HCT116 (cell line): ENCODE data around the gene METTL2B. TPM values are rescaled to one million over a fixed set of nuclear protein-coding genes. Genes with fewer than 3 reads are reported as not detected.

Experiments
- ATAC-seq: fragments of 200-7000 bp; cut with Tn5 transposase; 2 replicates; pipeline ENCODE4 v1.9.1; 2020; ENCODE audit warnings: mild to moderate bottlenecking, moderate library complexity
- BruUV-seq: library from RNA; stranded (reverse); fragments of 400-500 nt; replicated peaks from 2 replicates; lab custom pipeline; 2021; lab: Mats Ljungman, UMichigan
- CTCF ChIA-PET: fragments of 300-600 bp; sonication (Branson Sonifier 250); formaldehyde crosslinking; loops from one replicate; lab custom pipeline; 2021; ENCODE audit warnings: antibody characterized with exemption; lab: Charles Lee
- POLR2A ChIA-PET: fragments of 300-600, 350-600 bp; sonication (Branson Sonifier 250); formaldehyde crosslinking; loops from one replicate; lab custom pipeline; 2021; ENCODE audit warnings: antibody characterized with exemption; lab: Charles Lee
- RAD21 ChIA-PET, 2 experiments: fragments of 300-600 bp; sonication (Branson Sonifier 250); formaldehyde crosslinking; loops; one replicate each; lab custom pipeline; 2023; ENCODE audit warnings: low total read pairs in 2 of 2; ENCODE audit not compliant: uncharacterized antibody in 2 of 2, unreplicated experiment in 2 of 2, low non-redundant PET in 1 of 2; lab: Charles Lee
- DNase-seq: peaks from one replicate; pipeline ENCODE4 v3.0.0-alpha.2; 2010; ENCODE audit warnings: low read depth, low spot score
- H2AFZ ChIP-seq: fragments of 200-600 bp; shearing (Covaris generic), sonication (generic); 2 replicates; pipeline ENCODE4 v1.6.1; 2017; ENCODE audit warnings: low read depth, mixed run types, mixed read lengths, antibody characterized with exemption, low read length; ENCODE audit not compliant: poor library complexity, severe bottlenecking
- H3K27ac ChIP-seq: 2 replicates; pipeline ENCODE4 v1.5.1; 2012; ENCODE audit warnings: low read depth, low read length
- H3K27me3 ChIP-seq: fragments of 200-600 bp; sonication (generic); 2 replicates; pipeline ENCODE4 v1.6.1; 2016; ENCODE audit warnings: mixed run types, low read length, mixed read lengths; ENCODE audit not compliant: insufficient read depth
- H3K36me3 ChIP-seq, 2 experiments: fragments of 200-500 bp in 1 of 2; fragments of 200-600 bp in 1 of 2; sonication (Bioruptor generic) in 1 of 2; sonication (generic) in 1 of 2; 2 replicates each; pipeline versions ENCODE4 v1.5.1 to v1.6.1; 2014 to 2016; ENCODE audit warnings: low read length in 2 of 2, inconsistent platforms in 1 of 2, mixed read lengths in 1 of 2, mixed run types in 1 of 2; ENCODE audit not compliant: insufficient read depth in 2 of 2, control insufficient read depth in 1 of 2
- H3K4me1 ChIP-seq, 2 experiments: fragments of 200-600 bp in 1 of 2; sonication (generic) in 1 of 2; 2 replicates each; pipeline versions ENCODE4 v1.5.1 to v1.6.1; 2012 to 2017; ENCODE audit warnings: low read length in 2 of 2, inconsistent platforms in 1 of 2, mild to moderate bottlenecking in 1 of 2, mixed read lengths in 1 of 2, mixed run types in 1 of 2, moderate library complexity in 1 of 2; ENCODE audit not compliant: insufficient read depth in 2 of 2, control insufficient read depth in 1 of 2
- H3K4me2 ChIP-seq: fragments of 200-600 bp; sonication (generic); 2 replicates; pipeline ENCODE4 v1.6.1; 2017; ENCODE audit warnings: mixed run types, low read length, mixed read lengths
- H3K4me3 ChIP-seq, 2 experiments: fragments of 200-600 bp in 1 of 2; sonication (generic) in 1 of 2; replicated peaks in 1 of 2; 2 replicates each; pipeline ENCODE4 v1.5.1; 2011 to 2016; ENCODE audit warnings: low read length in 2 of 2, control low read depth in 1 of 2, low read depth in 1 of 2, mild to moderate bottlenecking in 1 of 2, mixed read lengths in 1 of 2, mixed run types in 1 of 2
- H3K79me2 ChIP-seq: fragments of 200-600 bp; sonication (generic); 2 replicates; pipeline ENCODE4 v1.6.1; 2017; ENCODE audit warnings: mild to moderate bottlenecking, mixed run types, low read length, moderate library complexity, mixed read lengths; ENCODE audit not compliant: insufficient read depth
- H3K9ac ChIP-seq: fragments of 200-600 bp; sonication (generic); 2 replicates; pipeline ENCODE4 v1.6.1; 2016; ENCODE audit warnings: low read length, mixed read lengths
- H3K9me2 ChIP-seq: fragments of 200-600 bp; sonication (generic), shearing (Covaris generic); 2 replicates; pipeline ENCODE4 v1.6.1; 2017; ENCODE audit warnings: mixed run types, mild to moderate bottlenecking, moderate library complexity; ENCODE audit not compliant: insufficient read depth
- H3K9me3 ChIP-seq, 2 experiments: fragments of 200-500 bp in 1 of 2; fragments of 200-600 bp in 1 of 2; sonication (Bioruptor generic) in 1 of 2; sonication (generic) in 1 of 2; 2 replicates each; pipeline ENCODE4 v1.6.1; 2014 to 2017; ENCODE audit warnings: low read length in 2 of 2, mixed read lengths in 2 of 2, inconsistent platforms in 1 of 2, low read depth in 1 of 2, mild to moderate bottlenecking in 1 of 2, mixed run types in 1 of 2, moderate library complexity in 1 of 2; ENCODE audit not compliant: control insufficient read depth in 1 of 2, insufficient read depth in 1 of 2
- H4K20me1 ChIP-seq: fragments of 200-600 bp; sonication (generic), shearing (Covaris generic); 2 replicates; pipeline ENCODE4 v1.6.1; 2017; ENCODE audit warnings: mixed run types, mild to moderate bottlenecking, moderate library complexity; ENCODE audit not compliant: insufficient read depth
- CBX3 ChIP-seq: IDR thresholded peaks from 2 replicates; pipeline ENCODE4 v1.6.1; 2012; ENCODE audit warnings: low read depth
- ELF1 ChIP-seq: IDR thresholded peaks from 2 replicates; pipeline ENCODE4 v1.6.1; 2012; ENCODE audit warnings: low read depth, borderline replicate concordance
- EZH2phosphoT487 ChIP-seq: fragments of 200-600 bp; IDR thresholded peaks from 2 replicates; pipeline ENCODE4 v1.6.1; 2018; ENCODE audit warnings: antibody characterized with exemption, borderline replicate concordance
- FOSL1 ChIP-seq: IDR thresholded peaks from 2 replicates; pipeline ENCODE4 v1.6.1; 2012; ENCODE audit warnings: low read depth
- JUND ChIP-seq: IDR thresholded peaks from 2 replicates; pipeline ENCODE4 v1.6.1; 2012
- POLR2AphosphoS5 ChIP-seq: IDR thresholded peaks from 2 replicates; pipeline ENCODE4 v1.6.1; 2011; ENCODE audit warnings: mild to moderate bottlenecking, low read depth, low read length, moderate library complexity
- RAD21 ChIP-seq: IDR thresholded peaks from 2 replicates; pipeline ENCODE4 v1.6.1; 2012; ENCODE audit warnings: low read depth, mild to moderate bottlenecking
- SP1 ChIP-seq: IDR thresholded peaks from 2 replicates; pipeline ENCODE4 v1.6.1; 2012; ENCODE audit warnings: low read depth
- SRF ChIP-seq: IDR thresholded peaks from 2 replicates; pipeline ENCODE4 v1.6.1; 2012; ENCODE audit warnings: low read depth
- TCF7L2 ChIP-seq: IDR thresholded peaks from 2 replicates; pipeline ENCODE4 v1.7.0; 2011; ENCODE audit warnings: borderline replicate concordance, inconsistent platforms; ENCODE audit not compliant: insufficient read depth, insufficient read length; ENCODE audit errors: extremely low read depth
- ZFX ChIP-seq: fragments of 450-650 bp; IDR thresholded peaks from 2 replicates; pipeline ENCODE4 v1.6.1; 2017
- intact Hi-C: fragments of 100-400 bp; cut with micrococcal nuclease; formaldehyde crosslinking; loops from 2 replicates; pipeline ENCODE4 v1.10.0; 2022
- total RNA-seq: library from RNA; stranded (reverse); gene quantifications from one replicate; pipeline ENCODE4 v1.2.1, GENCODE V29; 2021; ENCODE audit not compliant: unreplicated experiment
- TF ChIP-seq, protein P1 (sequence below): IDR thresholded peaks from 2 replicates; pipeline ENCODE4 v1.6.1; 2012
- TF ChIP-seq, protein P2 (sequence below), 3 experiments: fragments of 200-600 bp in 1 of 3; sonication (generic) in 1 of 3; IDR thresholded peaks in 2 of 3; conservative IDR thresholded peaks in 1 of 3; 2 replicates each; pipeline ENCODE4 v1.5.1; 2012 to 2017; ENCODE audit warnings: low read depth in 2 of 3, low read length in 2 of 3, antibody characterized with exemption in 1 of 3, borderline replicate concordance in 1 of 3, control low read depth in 1 of 3, mild to moderate bottlenecking in 1 of 3, mixed read lengths in 1 of 3, mixed run types in 1 of 3, moderate library complexity in 1 of 3; ENCODE audit not compliant: insufficient read depth in 1 of 3
- TF ChIP-seq, protein P3 (sequence below): IDR thresholded peaks from 2 replicates; pipeline ENCODE4 v1.6.1; 2012; ENCODE audit warnings: low read depth
- TF ChIP-seq, protein P4 (sequence below): IDR thresholded peaks from 2 replicates; pipeline ENCODE4 v1.6.1; 2011; ENCODE audit warnings: mild to moderate bottlenecking, low read length, moderate library complexity; ENCODE audit not compliant: insufficient replicate concordance; ENCODE audit errors: extremely low read depth
- TF ChIP-seq, protein P5 (sequence below): IDR thresholded peaks from 2 replicates; pipeline ENCODE4 v1.6.1; 2012

Gene METTL2B
- total RNA-seq, 1 experiment from 2014 or later = 45.7 TPM

DNA sequence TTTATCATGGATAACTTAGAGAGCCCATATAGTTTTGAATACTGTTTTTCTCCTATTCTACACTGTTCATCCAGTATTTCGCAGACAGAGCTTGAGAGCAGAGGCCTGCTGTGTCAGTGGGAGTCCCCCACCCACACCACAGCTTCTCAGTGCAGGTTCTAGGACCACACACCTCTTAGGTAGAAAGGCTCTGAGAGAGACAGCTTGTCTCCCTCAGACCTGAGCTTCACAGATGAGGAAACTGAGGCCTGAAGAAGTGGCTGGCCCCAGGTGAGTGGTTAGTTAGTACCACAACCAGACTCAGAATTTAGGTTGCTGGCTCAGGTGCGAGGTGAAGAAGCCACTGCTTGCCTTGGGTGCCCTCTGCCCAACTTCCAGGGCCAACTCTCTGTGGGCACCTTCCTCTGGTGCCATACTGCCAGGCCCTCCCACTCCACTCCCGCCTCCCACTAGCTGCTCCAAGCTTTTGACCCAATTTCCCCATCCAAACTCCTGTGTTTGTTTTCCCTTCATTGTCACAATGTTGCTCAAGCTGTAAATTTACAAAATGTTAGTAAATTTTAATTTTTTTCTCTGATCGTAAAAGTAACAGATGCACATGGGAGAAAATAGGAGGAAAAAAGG lies 28.5 kb upstream of the METTL2B start:
- Histone ChIP-seq H3K27me3 (0 out of 2 replicates have a peak, but pooled peaks cover 4% of the 10 kb centered on the region), H2AFZ (no peak overlapping the region), H3K36me3 (no peaks in the 10 kb centered on the region), H3K4me1 (no peaks in the 10 kb centered on the region), H3K9me2 (no peaks in the 10 kb centered on the region), H3K9me3 (no peaks in the 10 kb centered on the region), H4K20me1 (no peaks in the 10 kb centered on the region), H3K4me2 (no peak overlapping the region), H3K79me2 (no peaks in the 10 kb centered on the region), H3K9ac (no peak overlapping the region), H3K4me3 (no peak overlapping the region), H3K27ac (no peak overlapping the region)
- TF ChIP-seq CBX3 (no peak), POLR2AphosphoS5 (no peak), FOSL1 (no peak), ELF1 (no peak), JUND (no peak), EZH2phosphoT487 (no peak), TCF7L2 (no peak), SRF (no peak), SP1 (no peak), RAD21 (no peak), ZFX (no peak)
- TF ChIP-seq, protein P1, sequence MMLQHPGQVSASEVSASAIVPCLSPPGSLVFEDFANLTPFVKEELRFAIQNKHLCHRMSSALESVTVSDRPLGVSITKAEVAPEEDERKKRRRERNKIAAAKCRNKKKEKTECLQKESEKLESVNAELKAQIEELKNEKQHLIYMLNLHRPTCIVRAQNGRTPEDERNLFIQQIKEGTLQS = no peak
- TF ChIP-seq, protein P2, sequence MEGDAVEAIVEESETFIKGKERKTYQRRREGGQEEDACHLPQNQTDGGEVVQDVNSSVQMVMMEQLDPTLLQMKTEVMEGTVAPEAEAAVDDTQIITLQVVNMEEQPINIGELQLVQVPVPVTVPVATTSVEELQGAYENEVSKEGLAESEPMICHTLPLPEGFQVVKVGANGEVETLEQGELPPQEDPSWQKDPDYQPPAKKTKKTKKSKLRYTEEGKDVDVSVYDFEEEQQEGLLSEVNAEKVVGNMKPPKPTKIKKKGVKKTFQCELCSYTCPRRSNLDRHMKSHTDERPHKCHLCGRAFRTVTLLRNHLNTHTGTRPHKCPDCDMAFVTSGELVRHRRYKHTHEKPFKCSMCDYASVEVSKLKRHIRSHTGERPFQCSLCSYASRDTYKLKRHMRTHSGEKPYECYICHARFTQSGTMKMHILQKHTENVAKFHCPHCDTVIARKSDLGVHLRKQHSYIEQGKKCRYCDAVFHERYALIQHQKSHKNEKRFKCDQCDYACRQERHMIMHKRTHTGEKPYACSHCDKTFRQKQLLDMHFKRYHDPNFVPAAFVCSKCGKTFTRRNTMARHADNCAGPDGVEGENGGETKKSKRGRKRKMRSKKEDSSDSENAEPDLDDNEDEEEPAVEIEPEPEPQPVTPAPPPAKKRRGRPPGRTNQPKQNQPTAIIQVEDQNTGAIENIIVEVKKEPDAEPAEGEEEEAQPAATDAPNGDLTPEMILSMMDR (IDR thresholded peaks at IDR 0.05 in 2 of 3, conservative IDR thresholded peaks at IDR 0.05 in 1 of 3; ENCODE audit: borderline replicate concordance in 1 of 3, insufficient read depth in 1 of 3, low read depth in 2 of 3, low read length in 2 of 3) = no peak
- TF ChIP-seq, protein P3, sequence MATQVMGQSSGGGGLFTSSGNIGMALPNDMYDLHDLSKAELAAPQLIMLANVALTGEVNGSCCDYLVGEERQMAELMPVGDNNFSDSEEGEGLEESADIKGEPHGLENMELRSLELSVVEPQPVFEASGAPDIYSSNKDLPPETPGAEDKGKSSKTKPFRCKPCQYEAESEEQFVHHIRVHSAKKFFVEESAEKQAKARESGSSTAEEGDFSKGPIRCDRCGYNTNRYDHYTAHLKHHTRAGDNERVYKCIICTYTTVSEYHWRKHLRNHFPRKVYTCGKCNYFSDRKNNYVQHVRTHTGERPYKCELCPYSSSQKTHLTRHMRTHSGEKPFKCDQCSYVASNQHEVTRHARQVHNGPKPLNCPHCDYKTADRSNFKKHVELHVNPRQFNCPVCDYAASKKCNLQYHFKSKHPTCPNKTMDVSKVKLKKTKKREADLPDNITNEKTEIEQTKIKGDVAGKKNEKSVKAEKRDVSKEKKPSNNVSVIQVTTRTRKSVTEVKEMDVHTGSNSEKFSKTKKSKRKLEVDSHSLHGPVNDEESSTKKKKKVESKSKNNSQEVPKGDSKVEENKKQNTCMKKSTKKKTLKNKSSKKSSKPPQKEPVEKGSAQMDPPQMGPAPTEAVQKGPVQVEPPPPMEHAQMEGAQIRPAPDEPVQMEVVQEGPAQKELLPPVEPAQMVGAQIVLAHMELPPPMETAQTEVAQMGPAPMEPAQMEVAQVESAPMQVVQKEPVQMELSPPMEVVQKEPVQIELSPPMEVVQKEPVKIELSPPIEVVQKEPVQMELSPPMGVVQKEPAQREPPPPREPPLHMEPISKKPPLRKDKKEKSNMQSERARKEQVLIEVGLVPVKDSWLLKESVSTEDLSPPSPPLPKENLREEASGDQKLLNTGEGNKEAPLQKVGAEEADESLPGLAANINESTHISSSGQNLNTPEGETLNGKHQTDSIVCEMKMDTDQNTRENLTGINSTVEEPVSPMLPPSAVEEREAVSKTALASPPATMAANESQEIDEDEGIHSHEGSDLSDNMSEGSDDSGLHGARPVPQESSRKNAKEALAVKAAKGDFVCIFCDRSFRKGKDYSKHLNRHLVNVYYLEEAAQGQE = no peak
- TF ChIP-seq, protein P4, sequence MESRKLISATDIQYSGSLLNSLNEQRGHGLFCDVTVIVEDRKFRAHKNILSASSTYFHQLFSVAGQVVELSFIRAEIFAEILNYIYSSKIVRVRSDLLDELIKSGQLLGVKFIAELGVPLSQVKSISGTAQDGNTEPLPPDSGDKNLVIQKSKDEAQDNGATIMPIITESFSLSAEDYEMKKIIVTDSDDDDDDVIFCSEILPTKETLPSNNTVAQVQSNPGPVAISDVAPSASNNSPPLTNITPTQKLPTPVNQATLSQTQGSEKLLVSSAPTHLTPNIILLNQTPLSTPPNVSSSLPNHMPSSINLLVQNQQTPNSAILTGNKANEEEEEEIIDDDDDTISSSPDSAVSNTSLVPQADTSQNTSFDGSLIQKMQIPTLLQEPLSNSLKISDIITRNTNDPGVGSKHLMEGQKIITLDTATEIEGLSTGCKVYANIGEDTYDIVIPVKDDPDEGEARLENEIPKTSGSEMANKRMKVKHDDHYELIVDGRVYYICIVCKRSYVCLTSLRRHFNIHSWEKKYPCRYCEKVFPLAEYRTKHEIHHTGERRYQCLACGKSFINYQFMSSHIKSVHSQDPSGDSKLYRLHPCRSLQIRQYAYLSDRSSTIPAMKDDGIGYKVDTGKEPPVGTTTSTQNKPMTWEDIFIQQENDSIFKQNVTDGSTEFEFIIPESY = no peak
- TF ChIP-seq, protein P5, sequence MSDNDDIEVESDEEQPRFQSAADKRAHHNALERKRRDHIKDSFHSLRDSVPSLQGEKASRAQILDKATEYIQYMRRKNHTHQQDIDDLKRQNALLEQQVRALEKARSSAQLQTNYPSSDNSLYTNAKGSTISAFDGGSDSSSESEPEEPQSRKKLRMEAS = no peak
- ChIA-PET CTCF (interaction anchor here (1.1 kb wide), 1 partner anchor 12 kb away, joined by 3 read pairs; no protein-coding TSS in a partner anchor), RAD21 (no interaction called here), POLR2A (no interaction called here)
- no peak for ATAC-seq
- intact Hi-C loops = no loop called here
- BruUV-seq = no TSS peak
- no peak for DNase-seq
